ENCODE measurements around the gene SBK3.
"Not testable (repeated sequence)": the region's sequence is repeated elsewhere in the genome, so short reads cannot be mapped to it uniquely, and the experiment has no call there.

Gene SBK3

DNA sequence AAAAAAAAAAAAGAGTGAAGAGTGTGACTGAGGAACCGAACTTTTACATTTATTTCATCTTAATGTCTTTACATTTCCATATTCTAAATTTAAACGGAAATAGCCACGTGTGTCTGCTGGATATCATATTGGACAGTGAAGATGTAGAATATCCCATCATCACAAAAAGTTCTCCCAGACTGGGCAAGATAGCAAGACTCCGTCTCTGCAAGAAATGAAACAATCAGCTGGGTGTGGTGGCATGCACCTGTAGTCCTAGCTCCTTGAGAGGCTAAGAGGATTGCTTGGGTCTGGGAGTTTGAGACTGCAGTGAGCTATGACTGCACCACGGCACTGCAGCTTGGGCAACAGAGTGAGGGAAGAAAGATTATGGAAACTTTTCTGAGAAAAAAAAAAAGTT is 31.4 kb upstream of the SBK3 start:
- peaks cover 12 to 15% of the 10 kb centered on the region in 2 donors for H3K4me1 ChIP-seq (ENCODE audit: control insufficient read depth in 1 of 2, insufficient read depth in 2 of 2, low read length in 2 of 2)
- H3K9ac ChIP-seq (ENCODE audit: low read depth in 1 of 2, low read length in 2 of 2), result no peak overlapping the region
- no peaks in the 10 kb centered on the region for H3K36me3 ChIP-seq (ENCODE audit: control insufficient read depth in 1 of 2, insufficient read depth in 2 of 2, low read length in 2 of 2)
- no peaks in the 10 kb centered on the region for H3K27me3 ChIP-seq (ENCODE audit: control insufficient read depth in 1 of 2, insufficient read depth in 2 of 2, low read length in 2 of 2)
- H3K9me3 ChIP-seq (ENCODE audit: control insufficient read depth in 1 of 2, low read length in 2 of 2), result no peaks in the 10 kb centered on the region
- H3K4me3 ChIP-seq (ENCODE audit: low read depth in 1 of 2, low read length in 2 of 2), result no peak overlapping the region
- no peak overlapping the region for H3K27ac ChIP-seq (ENCODE audit: low read depth, low read length)

DNA sequence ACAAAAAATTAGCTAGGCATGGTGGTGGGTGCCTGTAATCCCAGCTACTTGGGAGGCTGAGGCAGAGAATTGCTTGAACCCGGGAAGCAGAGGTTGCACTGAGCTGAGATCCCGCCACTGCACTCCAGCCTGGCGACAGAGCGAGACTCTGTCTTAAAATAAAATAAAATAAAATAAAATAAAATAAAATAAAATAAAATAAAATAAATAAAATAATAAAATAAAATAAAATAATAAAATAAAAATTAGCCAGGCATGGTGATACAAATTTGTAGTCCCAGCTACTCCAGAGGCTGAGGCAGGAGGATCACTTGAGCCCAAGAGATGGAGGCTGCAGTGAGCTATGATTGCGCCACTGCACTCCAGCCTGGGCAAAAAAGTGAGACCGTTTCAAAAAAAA is 28.6 kb upstream of the SBK3 start:
- H3K4me3 ChIP-seq (ENCODE audit: low read depth in 1 of 2, low read length in 2 of 2); H3K9ac ChIP-seq (ENCODE audit: low read depth in 1 of 2, low read length in 2 of 2); H3K9me3 ChIP-seq (ENCODE audit: control insufficient read depth in 1 of 2, low read length in 2 of 2); H3K27ac ChIP-seq (ENCODE audit: low read depth, low read length); H3K4me1 ChIP-seq (ENCODE audit: control insufficient read depth in 1 of 2, insufficient read depth in 2 of 2, low read length in 2 of 2); H3K27me3 ChIP-seq (ENCODE audit: control insufficient read depth in 1 of 2, insufficient read depth in 2 of 2, low read length in 2 of 2); H3K36me3 ChIP-seq (ENCODE audit: control insufficient read depth in 1 of 2, insufficient read depth in 2 of 2, low read length in 2 of 2): not testable (repeated sequence)

DNA sequence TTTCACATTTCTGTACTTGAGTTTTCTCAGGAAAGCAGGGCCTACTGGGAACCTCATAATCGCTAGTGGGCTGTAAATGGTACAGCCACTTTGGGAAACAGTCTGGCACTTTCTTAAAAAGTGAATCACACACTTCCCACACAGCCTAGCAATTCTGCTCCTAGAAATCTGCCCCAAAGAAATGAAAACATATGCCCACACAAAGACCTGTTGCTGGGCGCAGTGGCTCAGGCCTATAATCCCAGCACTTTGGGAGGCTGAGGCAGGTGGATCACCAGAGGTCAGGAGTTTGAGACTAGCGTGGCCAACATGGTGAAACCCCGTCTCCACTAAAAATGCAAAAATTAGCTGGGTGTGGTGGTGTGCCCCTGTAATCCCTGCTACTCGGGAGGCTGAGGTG is 24.1 kb upstream of the SBK3 start:
- H3K27me3 ChIP-seq (ENCODE audit: control insufficient read depth in 1 of 2, insufficient read depth in 2 of 2, low read length in 2 of 2); H3K27ac ChIP-seq (ENCODE audit: low read depth, low read length); H3K4me1 ChIP-seq (ENCODE audit: control insufficient read depth in 1 of 2, insufficient read depth in 2 of 2, low read length in 2 of 2); H3K36me3 ChIP-seq (ENCODE audit: control insufficient read depth in 1 of 2, insufficient read depth in 2 of 2, low read length in 2 of 2); H3K9ac ChIP-seq (ENCODE audit: low read depth in 1 of 2, low read length in 2 of 2); H3K9me3 ChIP-seq (ENCODE audit: control insufficient read depth in 1 of 2, low read length in 2 of 2); H3K4me3 ChIP-seq (ENCODE audit: low read depth in 1 of 2, low read length in 2 of 2): not testable (repeated sequence)

DNA sequence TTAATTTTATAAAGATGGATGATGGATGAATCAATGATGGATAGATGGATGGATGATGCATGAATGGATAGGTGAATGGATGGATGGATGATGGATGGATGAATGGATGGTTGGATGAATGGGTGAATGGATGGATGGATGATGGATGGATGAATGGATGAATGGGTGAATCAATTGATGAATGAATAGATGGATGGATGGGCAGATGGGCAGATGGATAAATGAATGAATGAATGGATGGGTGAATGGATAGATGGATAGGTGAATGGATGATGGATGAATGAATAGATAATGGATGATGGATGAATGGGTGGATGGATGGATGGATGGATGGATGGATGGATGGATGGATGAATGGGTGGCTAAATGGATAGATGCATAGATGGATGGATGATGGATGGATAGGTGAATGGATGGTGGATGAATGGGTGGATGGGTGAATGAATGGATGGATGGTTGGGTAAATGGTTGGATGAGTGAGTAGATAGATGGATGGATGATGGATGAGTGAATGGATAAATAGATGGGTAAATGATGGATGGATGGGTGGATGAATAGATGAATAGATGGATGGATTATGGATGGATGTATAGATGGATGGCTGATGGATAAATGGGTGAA is 22.5 kb upstream of the SBK3 start:
- no peak overlapping the region for H3K27ac ChIP-seq (ENCODE audit: low read depth, low read length)
- no peak overlapping the region for H3K9ac ChIP-seq (ENCODE audit: low read depth in 1 of 2, low read length in 2 of 2)
- H3K36me3 ChIP-seq (ENCODE audit: control insufficient read depth in 1 of 2, insufficient read depth in 2 of 2, low read length in 2 of 2), result no peaks in the 10 kb centered on the region
- no peak overlapping the region for H3K4me3 ChIP-seq (ENCODE audit: low read depth in 1 of 2, low read length in 2 of 2)
- no peaks in the 10 kb centered on the region for H3K9me3 ChIP-seq (ENCODE audit: control insufficient read depth in 1 of 2, low read length in 2 of 2)
- peaks cover 0 to 9% of the 10 kb centered on the region in 2 donors for H3K27me3 ChIP-seq (ENCODE audit: control insufficient read depth in 1 of 2, insufficient read depth in 2 of 2, low read length in 2 of 2)
- H3K4me1 ChIP-seq (ENCODE audit: control insufficient read depth in 1 of 2, insufficient read depth in 2 of 2, low read length in 2 of 2), result peaks cover 0 to 4% of the 10 kb centered on the region in 2 donors

DNA sequence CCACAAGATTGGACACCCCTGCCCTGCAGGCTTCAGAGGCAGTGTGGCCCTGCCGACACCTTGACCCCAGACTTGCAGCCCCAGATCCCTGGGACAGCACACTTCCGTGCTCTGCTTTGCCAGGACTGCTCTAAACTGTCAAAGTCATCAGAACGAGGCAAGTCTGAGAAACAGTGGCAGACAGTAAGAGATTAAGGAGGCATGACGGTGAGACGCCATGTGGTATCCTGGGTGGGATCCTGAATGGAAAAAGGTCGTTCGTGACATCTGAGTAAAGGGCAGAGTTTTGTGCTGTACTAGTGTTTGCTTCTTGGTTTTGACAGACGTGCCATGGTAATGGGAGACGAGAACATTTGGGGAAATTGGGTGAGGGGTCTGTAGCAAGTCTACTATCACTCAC is 21.5 kb upstream of the SBK3 start:
- H3K36me3 ChIP-seq (ENCODE audit: control insufficient read depth in 1 of 2, insufficient read depth in 2 of 2, low read length in 2 of 2), result no peaks in the 10 kb centered on the region
- H3K27ac ChIP-seq (ENCODE audit: low read depth, low read length), result no peak overlapping the region
- no peak overlapping the region for H3K9ac ChIP-seq (ENCODE audit: low read depth in 1 of 2, low read length in 2 of 2)
- peaks cover 0 to 4% of the 10 kb centered on the region in 2 donors for H3K4me1 ChIP-seq (ENCODE audit: control insufficient read depth in 1 of 2, insufficient read depth in 2 of 2, low read length in 2 of 2)
- H3K4me3 ChIP-seq (ENCODE audit: low read depth in 1 of 2, low read length in 2 of 2), result no peak overlapping the region
- H3K9me3 ChIP-seq (ENCODE audit: control insufficient read depth in 1 of 2, low read length in 2 of 2), result no peaks in the 10 kb centered on the region
- peaks cover 0 to 9% of the 10 kb centered on the region in 2 donors for H3K27me3 ChIP-seq (ENCODE audit: control insufficient read depth in 1 of 2, insufficient read depth in 2 of 2, low read length in 2 of 2)

DNA sequence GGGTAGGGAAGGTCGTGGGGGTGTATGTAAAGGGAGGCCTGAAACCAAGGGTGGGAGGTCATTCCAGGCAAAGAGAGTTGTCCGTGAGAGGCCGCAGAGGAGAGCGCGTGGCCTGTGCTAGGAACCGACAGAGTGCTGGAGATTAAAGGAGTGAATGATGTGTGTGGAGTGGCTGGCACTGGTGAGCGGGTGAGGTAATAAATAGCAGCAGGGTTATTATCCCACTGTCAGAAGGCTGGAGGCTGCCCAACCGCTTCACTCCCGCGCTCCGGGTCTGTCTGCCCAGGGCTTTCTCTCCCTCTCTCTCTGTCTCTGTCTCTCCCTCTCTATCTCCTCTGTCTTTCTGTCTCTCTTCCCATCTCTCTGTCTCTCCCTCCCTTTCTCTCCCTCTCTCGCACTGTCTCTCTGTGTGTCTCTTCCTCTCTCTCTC is 17.9 kb upstream of the SBK3 start:
- peaks cover 0 to 4% of the 10 kb centered on the region in 2 donors for H3K9me3 ChIP-seq (ENCODE audit: control insufficient read depth in 1 of 2, low read length in 2 of 2)
- H3K4me3 ChIP-seq (ENCODE audit: low read depth in 1 of 2, low read length in 2 of 2), result no peak overlapping the region
- H3K9ac ChIP-seq (ENCODE audit: low read depth in 1 of 2, low read length in 2 of 2), result no peak overlapping the region
- H3K36me3 ChIP-seq (ENCODE audit: control insufficient read depth in 1 of 2, insufficient read depth in 2 of 2, low read length in 2 of 2), result no peaks in the 10 kb centered on the region
- peaks cover 0 to 9% of the 10 kb centered on the region in 2 donors for H3K27me3 ChIP-seq (ENCODE audit: control insufficient read depth in 1 of 2, insufficient read depth in 2 of 2, low read length in 2 of 2)
- peaks cover 0 to 4% of the 10 kb centered on the region in 2 donors for H3K4me1 ChIP-seq (ENCODE audit: control insufficient read depth in 1 of 2, insufficient read depth in 2 of 2, low read length in 2 of 2)
- H3K27ac ChIP-seq (ENCODE audit: low read depth, low read length), result no peak overlapping the region

DNA sequence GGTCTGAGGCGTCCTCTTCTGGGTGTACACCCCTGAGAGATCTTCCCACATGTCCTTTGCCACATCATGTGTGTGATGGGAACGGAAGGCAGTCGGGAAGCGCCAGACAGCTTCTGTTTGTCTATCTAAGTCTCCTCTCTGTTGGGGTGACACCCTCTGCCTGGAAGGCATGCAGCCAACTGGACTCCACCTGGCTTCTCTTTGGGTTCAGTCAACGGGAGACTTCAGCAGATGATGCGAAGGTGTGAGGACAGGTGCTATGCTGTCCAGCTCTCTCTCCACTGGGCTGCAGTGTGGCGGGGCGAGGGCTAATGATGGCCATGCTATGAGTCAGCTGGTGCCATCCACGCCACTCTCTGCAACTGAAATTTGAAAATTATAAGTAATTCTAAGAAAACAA is 14.3 kb upstream of the SBK3 start:
- Histone ChIP-seq H3K9ac (ENCODE audit: low read depth in 1 of 2, low read length in 2 of 2) (no peak overlapping the region), H3K36me3 (ENCODE audit: control insufficient read depth in 1 of 2, insufficient read depth in 2 of 2, low read length in 2 of 2) (no peaks in the 10 kb centered on the region), H3K27me3 (ENCODE audit: control insufficient read depth in 1 of 2, insufficient read depth in 2 of 2, low read length in 2 of 2) (no peaks in the 10 kb centered on the region), H3K4me3 (ENCODE audit: low read depth in 1 of 2, low read length in 2 of 2) (no peak overlapping the region), H3K9me3 (ENCODE audit: control insufficient read depth in 1 of 2, low read length in 2 of 2) (peaks cover 0 to 4% of the 10 kb centered on the region in 2 donors), H3K27ac (ENCODE audit: low read depth, low read length) (no peak overlapping the region), H3K4me1 (ENCODE audit: control insufficient read depth in 1 of 2, insufficient read depth in 2 of 2, low read length in 2 of 2) (peaks cover 0 to 5% of the 10 kb centered on the region in 2 donors)

DNA sequence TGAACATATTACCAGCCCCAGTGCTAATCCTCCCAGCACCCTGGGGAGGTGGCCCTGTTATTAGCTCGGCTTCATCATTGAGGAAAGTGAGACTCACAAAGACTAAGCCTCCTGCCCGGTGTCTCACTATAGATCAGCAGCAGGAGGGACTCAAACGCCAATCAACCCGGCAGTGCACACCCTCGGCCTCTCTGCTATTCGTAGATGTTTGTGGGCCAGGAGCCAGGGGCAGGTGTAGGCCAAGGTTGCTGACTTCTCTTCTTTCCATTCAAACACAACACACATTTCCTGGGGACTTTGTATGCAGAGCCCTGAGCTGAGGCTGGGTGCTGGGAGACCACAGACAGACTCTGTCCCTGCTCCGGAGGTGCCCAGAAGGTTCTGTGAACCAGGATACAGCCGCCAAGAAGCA is 9.4 kb upstream of the SBK3 start:
- Histone ChIP-seq H3K9me3 (ENCODE audit: control insufficient read depth in 1 of 2, low read length in 2 of 2) (no peaks in the 10 kb centered on the region), H3K4me3 (ENCODE audit: low read depth in 1 of 2, low read length in 2 of 2) (no peak overlapping the region), H3K27ac (ENCODE audit: low read depth, low read length) (no peak overlapping the region), H3K36me3 (ENCODE audit: control insufficient read depth in 1 of 2, insufficient read depth in 2 of 2, low read length in 2 of 2) (no peaks in the 10 kb centered on the region), H3K27me3 (ENCODE audit: control insufficient read depth in 1 of 2, insufficient read depth in 2 of 2, low read length in 2 of 2) (no peaks in the 10 kb centered on the region), H3K4me1 (ENCODE audit: control insufficient read depth in 1 of 2, insufficient read depth in 2 of 2, low read length in 2 of 2) (peaks cover 4 to 9% of the 10 kb centered on the region in 2 donors), H3K9ac (ENCODE audit: low read depth in 1 of 2, low read length in 2 of 2) (no peak overlapping the region)

DNA sequence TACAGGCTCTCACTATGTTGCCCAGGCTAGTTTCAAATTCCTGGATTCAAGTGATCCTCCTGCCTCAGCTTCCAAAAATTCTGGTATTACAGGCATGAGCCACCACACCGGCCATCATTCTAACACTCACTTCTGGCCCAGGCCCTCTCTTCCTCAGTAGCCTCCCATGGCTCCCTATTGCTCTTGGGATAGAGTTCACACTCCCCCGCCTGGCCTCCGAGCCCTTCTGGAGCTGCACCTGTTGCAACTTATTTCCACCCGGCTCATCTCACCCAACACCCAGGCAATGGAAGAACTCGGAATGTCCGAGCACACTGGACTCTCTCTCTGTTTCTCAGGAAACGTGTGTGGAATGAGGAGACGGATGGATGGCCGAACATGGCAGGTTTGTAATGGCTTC is 9.0 kb upstream of the SBK3 start:
- Histone ChIP-seq H3K4me1 (ENCODE audit: control insufficient read depth in 1 of 2, insufficient read depth in 2 of 2, low read length in 2 of 2) (peaks cover 8 to 9% of the 10 kb centered on the region in 2 donors), H3K27me3 (ENCODE audit: control insufficient read depth in 1 of 2, insufficient read depth in 2 of 2, low read length in 2 of 2) (no peaks in the 10 kb centered on the region), H3K27ac (ENCODE audit: low read depth, low read length) (no peak overlapping the region), H3K4me3 (ENCODE audit: low read depth in 1 of 2, low read length in 2 of 2) (no peak overlapping the region), H3K36me3 (ENCODE audit: control insufficient read depth in 1 of 2, insufficient read depth in 2 of 2, low read length in 2 of 2) (no peaks in the 10 kb centered on the region), H3K9ac (ENCODE audit: low read depth in 1 of 2, low read length in 2 of 2) (no peak overlapping the region), H3K9me3 (ENCODE audit: control insufficient read depth in 1 of 2, low read length in 2 of 2) (no peaks in the 10 kb centered on the region)

DNA sequence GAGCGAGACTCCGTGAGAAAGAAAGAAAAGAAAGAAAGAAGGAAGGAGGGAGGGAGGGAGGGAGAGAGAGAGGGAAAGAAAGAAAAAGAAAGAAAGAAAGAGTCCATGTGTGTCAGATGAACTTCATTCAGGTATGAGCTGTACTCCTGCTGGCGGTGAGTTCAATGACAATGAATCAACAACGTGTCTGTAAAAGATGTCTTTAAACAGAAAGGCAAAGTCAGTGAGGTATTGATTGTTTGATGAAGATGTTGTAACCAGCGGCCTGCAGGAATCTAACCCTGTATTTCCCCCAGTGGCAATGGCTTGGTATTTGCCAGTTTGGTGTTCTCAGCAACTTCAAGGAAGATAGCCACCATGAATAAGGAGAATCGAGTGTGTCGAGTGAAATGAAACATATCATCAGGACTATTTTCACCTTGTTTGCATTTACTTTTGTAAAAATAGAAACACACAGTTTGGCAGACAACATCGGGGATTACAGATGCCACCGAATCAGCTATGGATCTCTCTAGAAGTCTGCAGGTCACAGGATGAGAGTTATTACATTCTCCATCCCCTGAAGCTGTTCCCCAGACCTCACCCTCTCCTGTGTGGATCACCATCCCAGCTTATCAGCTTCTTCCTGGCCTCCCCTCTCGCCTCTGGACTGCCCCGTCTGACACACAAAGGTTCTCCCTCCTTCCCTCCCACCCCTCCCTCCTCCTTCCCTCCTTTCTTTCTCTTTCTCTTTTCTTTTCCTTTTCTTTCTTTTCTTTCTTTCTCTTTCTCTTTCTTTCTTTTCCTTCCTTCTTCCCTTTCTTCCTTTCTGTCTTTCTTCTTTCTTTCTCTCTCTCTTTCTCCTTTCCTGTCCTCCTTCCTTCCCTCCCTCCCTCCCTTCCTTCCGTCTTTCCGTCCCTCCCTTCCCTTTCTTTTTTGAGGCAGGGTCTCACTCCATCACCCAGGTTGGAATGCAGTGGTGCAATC is 8.2 kb upstream of the SBK3 start:
- H3K27me3 ChIP-seq (ENCODE audit: control insufficient read depth in 1 of 2, insufficient read depth in 2 of 2, low read length in 2 of 2), result no peaks in the 10 kb centered on the region
- H3K9ac ChIP-seq (ENCODE audit: low read depth in 1 of 2, low read length in 2 of 2), result no peak overlapping the region
- H3K27ac ChIP-seq (ENCODE audit: low read depth, low read length), result no peak overlapping the region
- H3K4me1 ChIP-seq (ENCODE audit: control insufficient read depth in 1 of 2, insufficient read depth in 2 of 2, low read length in 2 of 2), result peaks cover 8 to 9% of the 10 kb centered on the region in 2 donors
- no peak overlapping the region for H3K4me3 ChIP-seq (ENCODE audit: low read depth in 1 of 2, low read length in 2 of 2)
- no peaks in the 10 kb centered on the region for H3K9me3 ChIP-seq (ENCODE audit: control insufficient read depth in 1 of 2, low read length in 2 of 2)
- no peaks in the 10 kb centered on the region for H3K36me3 ChIP-seq (ENCODE audit: control insufficient read depth in 1 of 2, insufficient read depth in 2 of 2, low read length in 2 of 2)
